GM23338 (cell line): ENCODE results near the gene SCN9A. TPM values are rescaled to one million over a fixed set of nuclear protein-coding genes. Genes with fewer than 3 reads are reported as not detected.

Source experiments
- ATAC-seq: fragments of 200-7000 bp; cut with Tn5 transposase; 3 replicates; pipeline ENCODE4 v1.9.1; 2020
- DNase-seq: peaks from one replicate; pipeline ENCODE4 v3.0.0-alpha.2; 2015; ENCODE audit warnings: low spot score
- H2AFZ ChIP-seq: fragments of 200-600 bp; sonication (generic); 2 replicates; pipeline ENCODE4 v1.8.0; 2016; ENCODE audit warnings: antibody characterized with exemption, mild to moderate bottlenecking, moderate library complexity
- H3F3A ChIP-seq: fragments of 200-600 bp; sonication (generic); replicated peaks from 2 replicates; pipeline ENCODE4 v1.8.0; 2017; ENCODE audit warnings: antibody characterized with exemption, mixed run types, low read depth
- H3K27ac ChIP-seq: fragments of 200-600 bp; sonication (generic); 2 replicates; pipeline ENCODE4 v1.6.1; 2016; ENCODE audit warnings: low read depth
- H3K27me3 ChIP-seq: fragments of 200-600 bp; sonication (generic); 2 replicates; pipeline ENCODE4 v1.8.0; 2016; ENCODE audit warnings: mild to moderate bottlenecking, mixed run types, moderate library complexity; ENCODE audit not compliant: insufficient read depth
- H3K36me3 ChIP-seq: fragments of 200-600 bp; sonication (generic); 2 replicates; pipeline ENCODE4 v1.8.0; 2016; ENCODE audit warnings: mild to moderate bottlenecking; ENCODE audit not compliant: insufficient read depth
- H3K4me1 ChIP-seq: fragments of 200-600 bp; sonication (generic); 2 replicates; pipeline ENCODE4 v1.8.0; 2016; ENCODE audit warnings: mild to moderate bottlenecking, moderate library complexity; ENCODE audit not compliant: insufficient read depth
- H3K4me2 ChIP-seq: fragments of 200-600 bp; sonication (generic); 2 replicates; pipeline ENCODE4 v1.7.1; 2017; ENCODE audit warnings: mixed run types
- H3K4me3 ChIP-seq: fragments of 200-600 bp; sonication (generic); 2 replicates; pipeline ENCODE4 v1.6.1; 2016; ENCODE audit warnings: mixed run types
- H3K79me2 ChIP-seq: fragments of 200-600 bp; sonication (generic); replicated peaks from 2 replicates; pipeline ENCODE4 v1.8.0; 2017; ENCODE audit warnings: mild to moderate bottlenecking; ENCODE audit not compliant: insufficient read depth
- H3K9me2 ChIP-seq: fragments of 200-600 bp; sonication (generic); 2 replicates; pipeline ENCODE4 v1.8.0; 2017; ENCODE audit not compliant: insufficient read depth
- H4K20me1 ChIP-seq: fragments of 200-600 bp; sonication (generic); replicated peaks from 2 replicates; pipeline ENCODE4 v1.8.0; 2017; ENCODE audit warnings: mild to moderate bottlenecking; ENCODE audit not compliant: insufficient read depth
- H3K27ac Mint-ChIP-seq: 2 replicates; pipeline ENCODE4 v1.8.0; 2020; ENCODE audit warnings: inconsistent platforms, mild to moderate bottlenecking, moderate library complexity, mixed read lengths
- H3K27me3 Mint-ChIP-seq: 3 replicates; pipeline ENCODE4 v1.8.0; 2022; ENCODE audit warnings: low read depth, mild to moderate bottlenecking, moderate library complexity, mixed read lengths, inconsistent platforms; ENCODE audit not compliant: insufficient read depth, poor library complexity
- H3K36me3 Mint-ChIP-seq: 3 replicates; pipeline ENCODE4 v1.8.0; 2021; ENCODE audit warnings: low read depth, mild to moderate bottlenecking, inconsistent platforms, moderate library complexity, mixed read lengths
- H3K4me1 Mint-ChIP-seq: 3 replicates; pipeline ENCODE4 v1.8.0; 2020; ENCODE audit warnings: mild to moderate bottlenecking, inconsistent platforms, mixed read lengths
- H3K4me3 Mint-ChIP-seq: 3 replicates; pipeline ENCODE4 v1.8.0; 2021; ENCODE audit warnings: moderate library complexity, mild to moderate bottlenecking, inconsistent platforms, mixed read lengths
- H3K9me3 Mint-ChIP-seq: 3 replicates; pipeline ENCODE4 v1.8.0; 2020; ENCODE audit warnings: moderate library complexity, mild to moderate bottlenecking, inconsistent platforms, mixed read lengths
- CREB1 ChIP-seq: fragments of 250-450 bp; sonication (Bioruptor Pico); IDR thresholded peaks from 2 replicates; pipeline ENCODE4 v1.5.0; 2020; ENCODE audit warnings: low read depth, mild to moderate bottlenecking, moderate library complexity
- EZH2phosphoT487 ChIP-seq: fragments of 200-600 bp; sonication (generic); IDR thresholded peaks from one replicate; pipeline ENCODE4 v1.8.1; 2018; ENCODE audit warnings: antibody characterized with exemption; ENCODE audit not compliant: unreplicated experiment
- JUNB ChIP-seq: IDR thresholded peaks from one replicate; pipeline ENCODE4 v1.6.1; 2016; ENCODE audit warnings: antibody characterized with exemption; ENCODE audit not compliant: unreplicated experiment
- NANOG ChIP-seq: IDR thresholded peaks from 2 replicates; pipeline ENCODE4 v1.6.1; 2016; ENCODE audit warnings: antibody characterized with exemption, borderline replicate concordance
- POLR2AphosphoS5 ChIP-seq: IDR thresholded peaks from 2 replicates; pipeline ENCODE4 v1.6.1; 2016; ENCODE audit warnings: antibody characterized with exemption, low read depth
- STAT1 ChIP-seq: IDR thresholded peaks from one replicate; pipeline ENCODE4 v1.6.1; 2016; ENCODE audit warnings: antibody characterized with exemption; ENCODE audit not compliant: unreplicated experiment
- ZNF114 ChIP-seq: fragments of 250-450 bp; sonication (Bioruptor Pico); IDR thresholded peaks from 2 replicates; pipeline ENCODE4 v1.5.0; 2020; ENCODE audit warnings: mild to moderate bottlenecking, moderate library complexity
- ZNF331 ChIP-seq: fragments of 250-450 bp; sonication (Bioruptor Pico); IDR thresholded peaks from 2 replicates; pipeline ENCODE4 v1.5.0; 2020; ENCODE audit warnings: low read depth, mild to moderate bottlenecking, moderate library complexity
- polyA plus RNA-seq: library from polyadenylated mRNA; unstranded; fragments of >200 nt; fragmentation: Nextera tagmentation; extraction: Ambion mirVana; gene quantifications from 2 replicates; pipeline ENCODE4 v1.2.1, GENCODE V29; 2016
- total RNA-seq: library from RNA; depleted of rRNA; stranded (reverse); fragments of >200 nt; shearing (Covaris generic); gene quantifications from 2 replicates; pipeline ENCODE4 v1.2.3, GENCODE V29; 2014
- TF ChIP-seq, protein P1 (sequence below): IDR thresholded peaks from 2 replicates; pipeline ENCODE4 v1.6.1; 2016; ENCODE audit warnings: antibody characterized with exemption
- TF ChIP-seq, protein P2 (sequence below): fragments of 250-450 bp; sonication (Bioruptor Pico); IDR thresholded peaks from 2 replicates; pipeline ENCODE4 v1.5.0; 2020; ENCODE audit warnings: mild to moderate bottlenecking, moderate library complexity
- TF ChIP-seq, protein P3 (sequence below): IDR thresholded peaks from one replicate; pipeline ENCODE4 v1.6.1; 2018; ENCODE audit warnings: antibody characterized with exemption; ENCODE audit not compliant: unreplicated experiment

The SCN9A gene
- total and polyA plus RNA-seq, 2 experiments from 2014 or later: 8.8 to 9.5 TPM

DNA sequence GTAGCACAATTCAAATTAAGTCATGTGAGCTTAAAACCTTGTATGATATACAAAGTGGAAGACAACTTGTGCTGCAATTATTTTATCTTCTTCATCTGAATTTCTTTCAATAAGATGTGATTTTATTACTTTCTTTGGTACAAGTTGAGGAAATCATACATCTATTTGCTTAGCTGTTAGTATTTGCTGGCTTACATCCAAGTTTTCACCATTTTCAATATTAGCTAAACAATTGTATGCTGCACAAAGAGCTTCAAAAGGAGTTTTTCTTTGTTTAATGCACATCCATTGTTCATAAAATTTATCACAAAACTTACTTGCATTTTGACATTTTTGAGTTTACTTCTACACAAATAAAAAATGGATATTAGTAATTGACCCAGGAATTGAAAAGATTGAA lies 40.9 kb downstream of the SCN9A start:
- ATAC-seq (no peak), DNase-seq (no peak)
- Histone ChIP-seq H3K79me2 (no peaks in the 10 kb centered on the region), H3K4me1 (peaks cover 17% of the 10 kb centered on the region), H3K27ac (no peak overlapping the region), H3K4me3 (no peak overlapping the region), H3K9me2 (no peaks in the 10 kb centered on the region), H2AFZ (no peak overlapping the region), H3K27me3 (no peaks in the 10 kb centered on the region), H3F3A (no peaks in the 10 kb centered on the region), H3K36me3 (no peaks in the 10 kb centered on the region), H3K4me2 (no peak overlapping the region), H4K20me1 (no peaks in the 10 kb centered on the region)
- TF ChIP-seq ZNF114 (CRISPR knock-in tag): no peak
- TF ChIP-seq, protein P1, sequence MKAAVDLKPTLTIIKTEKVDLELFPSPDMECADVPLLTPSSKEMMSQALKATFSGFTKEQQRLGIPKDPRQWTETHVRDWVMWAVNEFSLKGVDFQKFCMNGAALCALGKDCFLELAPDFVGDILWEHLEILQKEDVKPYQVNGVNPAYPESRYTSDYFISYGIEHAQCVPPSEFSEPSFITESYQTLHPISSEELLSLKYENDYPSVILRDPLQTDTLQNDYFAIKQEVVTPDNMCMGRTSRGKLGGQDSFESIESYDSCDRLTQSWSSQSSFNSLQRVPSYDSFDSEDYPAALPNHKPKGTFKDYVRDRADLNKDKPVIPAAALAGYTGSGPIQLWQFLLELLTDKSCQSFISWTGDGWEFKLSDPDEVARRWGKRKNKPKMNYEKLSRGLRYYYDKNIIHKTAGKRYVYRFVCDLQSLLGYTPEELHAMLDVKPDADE: no peak
- Mint-ChIP-seq H3K36me3 (no peaks in the 10 kb centered on the region), H3K4me3 (no peak overlapping the region), H3K4me1 (peaks cover 21% of the 10 kb centered on the region), H3K9me3 (no peaks in the 10 kb centered on the region), H3K27ac (no peak overlapping the region), H3K27me3 (no peaks in the 10 kb centered on the region)

DNA sequence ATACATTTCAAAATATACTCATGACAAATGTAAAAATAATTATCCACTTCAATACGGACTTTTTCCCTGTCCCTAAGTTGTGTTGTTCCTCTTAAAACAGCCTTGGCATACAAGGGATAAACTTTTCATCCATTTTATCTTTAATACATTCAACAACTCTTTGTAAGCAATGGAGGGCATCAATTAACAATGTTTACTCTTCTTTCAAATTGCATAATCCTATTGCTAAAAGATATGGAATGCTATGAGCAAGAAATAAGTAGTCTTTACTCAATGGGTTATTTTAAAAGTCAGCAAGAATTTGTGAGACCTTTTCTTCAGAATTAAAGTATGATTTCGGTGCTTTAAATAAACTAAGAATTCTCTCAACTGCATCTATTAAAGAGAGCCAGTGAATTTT lies 41.9 kb downstream of the SCN9A start:
- no peaks in the 10 kb centered on the region for H3K27me3 Mint-ChIP-seq
- no peaks in the 10 kb centered on the region for H4K20me1 ChIP-seq
- H3K9me2 ChIP-seq: no peaks in the 10 kb centered on the region
- H3F3A ChIP-seq: no peaks in the 10 kb centered on the region
- no peak overlapping the region for H3K4me3 ChIP-seq
- no peak overlapping the region for H3K4me2 ChIP-seq
- no peaks in the 10 kb centered on the region for H3K9me3 Mint-ChIP-seq
- ATAC-seq: no peak
- H3K36me3 ChIP-seq: no peaks in the 10 kb centered on the region
- H3K79me2 ChIP-seq: no peaks in the 10 kb centered on the region
- no peaks in the 10 kb centered on the region for H3K36me3 Mint-ChIP-seq
- H3K27ac Mint-ChIP-seq: no peak overlapping the region
- peaks cover 16% of the 10 kb centered on the region for H3K4me1 Mint-ChIP-seq
- H3K27me3 ChIP-seq: no peaks in the 10 kb centered on the region
- no peak overlapping the region for H3K4me3 Mint-ChIP-seq
- H3K27ac ChIP-seq: no peak overlapping the region
- H3K4me1 ChIP-seq: peaks cover 14% of the 10 kb centered on the region
- H2AFZ ChIP-seq: no peak overlapping the region
- no peak for DNase-seq
- TF ChIP-seq, protein P2, sequence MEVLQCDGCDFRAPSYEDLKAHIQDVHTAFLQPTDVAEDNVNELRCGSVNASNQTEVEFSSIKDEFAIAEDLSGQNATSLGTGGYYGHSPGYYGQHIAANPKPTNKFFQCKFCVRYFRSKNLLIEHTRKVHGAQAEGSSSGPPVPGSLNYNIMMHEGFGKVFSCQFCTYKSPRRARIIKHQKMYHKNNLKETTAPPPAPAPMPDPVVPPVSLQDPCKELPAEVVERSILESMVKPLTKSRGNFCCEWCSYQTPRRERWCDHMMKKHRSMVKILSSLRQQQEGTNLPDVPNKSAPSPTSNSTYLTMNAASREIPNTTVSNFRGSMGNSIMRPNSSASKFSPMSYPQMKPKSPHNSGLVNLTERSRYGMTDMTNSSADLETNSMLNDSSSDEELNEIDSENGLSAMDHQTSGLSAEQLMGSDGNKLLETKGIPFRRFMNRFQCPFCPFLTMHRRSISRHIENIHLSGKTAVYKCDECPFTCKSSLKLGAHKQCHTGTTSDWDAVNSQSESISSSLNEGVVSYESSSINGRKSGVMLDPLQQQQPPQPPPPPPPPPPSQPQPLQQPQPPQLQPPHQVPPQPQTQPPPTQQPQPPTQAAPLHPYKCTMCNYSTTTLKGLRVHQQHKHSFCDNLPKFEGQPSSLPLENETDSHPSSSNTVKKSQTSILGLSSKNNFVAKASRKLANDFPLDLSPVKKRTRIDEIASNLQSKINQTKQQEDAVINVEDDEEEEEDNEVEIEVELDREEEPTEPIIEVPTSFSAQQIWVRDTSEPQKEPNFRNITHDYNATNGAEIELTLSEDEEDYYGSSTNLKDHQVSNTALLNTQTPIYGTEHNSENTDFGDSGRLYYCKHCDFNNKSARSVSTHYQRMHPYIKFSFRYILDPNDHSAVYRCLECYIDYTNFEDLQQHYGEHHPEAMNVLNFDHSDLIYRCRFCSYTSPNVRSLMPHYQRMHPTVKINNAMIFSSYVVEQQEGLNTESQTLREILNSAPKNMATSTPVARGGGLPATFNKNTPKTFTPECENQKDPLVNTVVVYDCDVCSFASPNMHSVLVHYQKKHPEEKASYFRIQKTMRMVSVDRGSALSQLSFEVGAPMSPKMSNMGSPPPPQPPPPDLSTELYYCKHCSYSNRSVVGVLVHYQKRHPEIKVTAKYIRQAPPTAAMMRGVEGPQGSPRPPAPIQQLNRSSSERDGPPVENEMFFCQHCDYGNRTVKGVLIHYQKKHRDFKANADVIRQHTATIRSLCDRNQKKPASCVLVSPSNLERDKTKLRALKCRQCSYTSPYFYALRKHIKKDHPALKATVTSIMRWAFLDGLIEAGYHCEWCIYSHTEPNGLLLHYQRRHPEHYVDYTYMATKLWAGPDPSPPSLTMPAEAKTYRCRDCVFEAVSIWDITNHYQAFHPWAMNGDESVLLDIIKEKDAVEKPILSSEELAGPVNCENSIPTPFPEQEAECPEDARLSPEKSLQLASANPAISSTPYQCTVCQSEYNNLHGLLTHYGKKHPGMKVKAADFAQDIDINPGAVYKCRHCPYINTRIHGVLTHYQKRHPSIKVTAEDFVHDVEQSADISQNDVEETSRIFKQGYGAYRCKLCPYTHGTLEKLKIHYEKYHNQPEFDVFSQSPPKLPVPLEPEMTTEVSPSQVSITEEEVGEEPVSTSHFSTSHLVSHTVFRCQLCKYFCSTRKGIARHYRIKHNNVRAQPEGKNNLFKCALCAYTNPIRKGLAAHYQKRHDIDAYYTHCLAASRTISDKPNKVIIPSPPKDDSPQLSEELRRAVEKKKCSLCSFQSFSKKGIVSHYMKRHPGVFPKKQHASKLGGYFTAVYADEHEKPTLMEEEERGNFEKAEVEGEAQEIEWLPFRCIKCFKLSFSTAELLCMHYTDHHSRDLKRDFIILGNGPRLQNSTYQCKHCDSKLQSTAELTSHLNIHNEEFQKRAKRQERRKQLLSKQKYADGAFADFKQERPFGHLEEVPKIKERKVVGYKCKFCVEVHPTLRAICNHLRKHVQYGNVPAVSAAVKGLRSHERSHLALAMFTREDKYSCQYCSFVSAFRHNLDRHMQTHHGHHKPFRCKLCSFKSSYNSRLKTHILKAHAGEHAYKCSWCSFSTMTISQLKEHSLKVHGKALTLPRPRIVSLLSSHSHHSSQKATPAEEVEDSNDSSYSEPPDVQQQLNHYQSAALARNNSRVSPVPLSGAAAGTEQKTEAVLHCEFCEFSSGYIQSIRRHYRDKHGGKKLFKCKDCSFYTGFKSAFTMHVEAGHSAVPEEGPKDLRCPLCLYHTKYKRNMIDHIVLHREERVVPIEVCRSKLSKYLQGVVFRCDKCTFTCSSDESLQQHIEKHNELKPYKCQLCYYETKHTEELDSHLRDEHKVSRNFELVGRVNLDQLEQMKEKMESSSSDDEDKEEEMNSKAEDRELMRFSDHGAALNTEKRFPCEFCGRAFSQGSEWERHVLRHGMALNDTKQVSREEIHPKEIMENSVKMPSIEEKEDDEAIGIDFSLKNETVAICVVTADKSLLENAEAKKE (CRISPR knock-in tag): no peak
- no peak for TF ChIP-seq CREB1
- TF ChIP-seq NANOG: no peak
- TF ChIP-seq, protein P3, sequence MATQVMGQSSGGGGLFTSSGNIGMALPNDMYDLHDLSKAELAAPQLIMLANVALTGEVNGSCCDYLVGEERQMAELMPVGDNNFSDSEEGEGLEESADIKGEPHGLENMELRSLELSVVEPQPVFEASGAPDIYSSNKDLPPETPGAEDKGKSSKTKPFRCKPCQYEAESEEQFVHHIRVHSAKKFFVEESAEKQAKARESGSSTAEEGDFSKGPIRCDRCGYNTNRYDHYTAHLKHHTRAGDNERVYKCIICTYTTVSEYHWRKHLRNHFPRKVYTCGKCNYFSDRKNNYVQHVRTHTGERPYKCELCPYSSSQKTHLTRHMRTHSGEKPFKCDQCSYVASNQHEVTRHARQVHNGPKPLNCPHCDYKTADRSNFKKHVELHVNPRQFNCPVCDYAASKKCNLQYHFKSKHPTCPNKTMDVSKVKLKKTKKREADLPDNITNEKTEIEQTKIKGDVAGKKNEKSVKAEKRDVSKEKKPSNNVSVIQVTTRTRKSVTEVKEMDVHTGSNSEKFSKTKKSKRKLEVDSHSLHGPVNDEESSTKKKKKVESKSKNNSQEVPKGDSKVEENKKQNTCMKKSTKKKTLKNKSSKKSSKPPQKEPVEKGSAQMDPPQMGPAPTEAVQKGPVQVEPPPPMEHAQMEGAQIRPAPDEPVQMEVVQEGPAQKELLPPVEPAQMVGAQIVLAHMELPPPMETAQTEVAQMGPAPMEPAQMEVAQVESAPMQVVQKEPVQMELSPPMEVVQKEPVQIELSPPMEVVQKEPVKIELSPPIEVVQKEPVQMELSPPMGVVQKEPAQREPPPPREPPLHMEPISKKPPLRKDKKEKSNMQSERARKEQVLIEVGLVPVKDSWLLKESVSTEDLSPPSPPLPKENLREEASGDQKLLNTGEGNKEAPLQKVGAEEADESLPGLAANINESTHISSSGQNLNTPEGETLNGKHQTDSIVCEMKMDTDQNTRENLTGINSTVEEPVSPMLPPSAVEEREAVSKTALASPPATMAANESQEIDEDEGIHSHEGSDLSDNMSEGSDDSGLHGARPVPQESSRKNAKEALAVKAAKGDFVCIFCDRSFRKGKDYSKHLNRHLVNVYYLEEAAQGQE: no peak
- no peak for TF ChIP-seq POLR2AphosphoS5
- TF ChIP-seq STAT1: no peak
- TF ChIP-seq JUNB: no peak
- TF ChIP-seq, protein P1: no peak
- no peak for TF ChIP-seq ZNF331 (CRISPR knock-in tag)
- no peak for TF ChIP-seq ZNF114 (CRISPR knock-in tag)
- TF ChIP-seq EZH2phosphoT487: no peak
